ENCODE results near the gene BCL2L14. TPM values are rescaled to one million over a fixed set of nuclear protein-coding genes. Genes with fewer than 3 reads are reported as not detected.

Gene BCL2L14
- total RNA-seq, 1 experiment from 2014 or later, result not detected

DNA sequence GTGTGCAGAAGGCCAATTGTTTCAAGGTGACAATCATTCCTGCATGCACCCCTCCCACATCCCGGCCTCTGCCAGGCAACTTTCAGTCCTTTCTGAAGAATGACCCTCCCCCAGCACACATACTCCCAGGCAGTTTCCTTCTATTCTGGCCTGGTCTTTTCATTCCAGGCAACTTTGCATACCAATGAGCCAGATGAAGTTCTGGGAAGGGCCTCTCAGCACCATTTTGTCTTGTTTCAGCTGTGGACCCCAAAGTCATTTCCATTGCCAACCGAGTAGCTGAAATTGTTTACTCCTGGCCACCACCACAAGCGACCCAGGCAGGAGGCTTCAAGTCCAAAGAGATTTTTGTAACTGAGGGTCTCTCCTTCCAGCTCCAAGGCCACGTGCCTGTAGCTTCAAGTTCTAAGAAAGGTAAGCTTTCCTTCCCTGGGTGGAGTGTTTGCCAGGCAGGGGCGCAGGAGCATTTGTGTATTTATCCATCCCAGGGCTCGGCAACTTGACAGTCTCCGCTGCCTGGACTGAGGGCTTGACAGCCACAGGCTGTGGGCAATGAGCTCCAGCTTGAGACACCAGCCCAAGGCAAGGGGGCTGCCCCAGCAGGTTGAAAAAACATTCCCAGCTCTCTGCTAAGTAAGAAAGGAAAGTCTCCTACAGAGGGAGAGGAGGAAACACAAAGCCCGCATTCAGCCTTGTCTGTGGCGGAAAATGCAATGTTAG lies 16.4 kb downstream of the BCL2L14 start:
- no peaks in the 10 kb centered on the region for H3K27me3 ChIP-seq (ENCODE audit: control insufficient read depth, insufficient read depth, low read length)
- in situ Hi-C loops (cut with HindIII; ENCODE audit: low pct_unique_long_range_greater_than_20kb, low sequenced_read_pairs), result no loop called here
- TF ChIP-seq, protein P1, sequence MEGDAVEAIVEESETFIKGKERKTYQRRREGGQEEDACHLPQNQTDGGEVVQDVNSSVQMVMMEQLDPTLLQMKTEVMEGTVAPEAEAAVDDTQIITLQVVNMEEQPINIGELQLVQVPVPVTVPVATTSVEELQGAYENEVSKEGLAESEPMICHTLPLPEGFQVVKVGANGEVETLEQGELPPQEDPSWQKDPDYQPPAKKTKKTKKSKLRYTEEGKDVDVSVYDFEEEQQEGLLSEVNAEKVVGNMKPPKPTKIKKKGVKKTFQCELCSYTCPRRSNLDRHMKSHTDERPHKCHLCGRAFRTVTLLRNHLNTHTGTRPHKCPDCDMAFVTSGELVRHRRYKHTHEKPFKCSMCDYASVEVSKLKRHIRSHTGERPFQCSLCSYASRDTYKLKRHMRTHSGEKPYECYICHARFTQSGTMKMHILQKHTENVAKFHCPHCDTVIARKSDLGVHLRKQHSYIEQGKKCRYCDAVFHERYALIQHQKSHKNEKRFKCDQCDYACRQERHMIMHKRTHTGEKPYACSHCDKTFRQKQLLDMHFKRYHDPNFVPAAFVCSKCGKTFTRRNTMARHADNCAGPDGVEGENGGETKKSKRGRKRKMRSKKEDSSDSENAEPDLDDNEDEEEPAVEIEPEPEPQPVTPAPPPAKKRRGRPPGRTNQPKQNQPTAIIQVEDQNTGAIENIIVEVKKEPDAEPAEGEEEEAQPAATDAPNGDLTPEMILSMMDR (IDR thresholded peaks at IDR 0.05), result no peak
- TF ChIP-seq SIN3A (IDR thresholded peaks at IDR 0.05; ENCODE audit: borderline replicate concordance, insufficient read depth, low read depth, low read length) (no peak), TCF7L2 (IDR thresholded peaks at IDR 0.05; ENCODE audit: low read depth, low read length) (no peak), POLR2AphosphoS5 (IDR thresholded peaks at IDR 0.05; ENCODE audit: low read depth, low read length) (no peak), REST (IDR thresholded peaks at IDR 0.05; ENCODE audit: insufficient read depth in 1 of 2, low read depth in 2 of 2, low read length in 1 of 2) (no peak)
- no peaks in the 10 kb centered on the region for H3K4me1 ChIP-seq (ENCODE audit: control insufficient read depth, insufficient read depth, low read length)
- no peak overlapping the region for H3K27ac ChIP-seq (ENCODE audit: low read length)
- no peak for DNase-seq (ENCODE audit: low read depth, low spot score)
- intact Hi-C loops (cut with micrococcal nuclease; ENCODE audit: unreplicated experiment), result no loop called here
- no peaks in the 10 kb centered on the region for H3K36me3 ChIP-seq (ENCODE audit: control insufficient read depth, insufficient read depth, low read length)
- no peaks in the 10 kb centered on the region for H3K9me3 ChIP-seq (ENCODE audit: control insufficient read depth, insufficient read depth, low read depth, low read length)
- ChIA-PET CTCF (no interaction called here), POLR2A (no interaction called here)
- BruUV-seq (replicated peaks), result no TSS peak
- no peak overlapping the region for H3K4me3 ChIP-seq (ENCODE audit: low read depth in 2 of 2, low read length in 2 of 2)
- no peak for ATAC-seq

DNA sequence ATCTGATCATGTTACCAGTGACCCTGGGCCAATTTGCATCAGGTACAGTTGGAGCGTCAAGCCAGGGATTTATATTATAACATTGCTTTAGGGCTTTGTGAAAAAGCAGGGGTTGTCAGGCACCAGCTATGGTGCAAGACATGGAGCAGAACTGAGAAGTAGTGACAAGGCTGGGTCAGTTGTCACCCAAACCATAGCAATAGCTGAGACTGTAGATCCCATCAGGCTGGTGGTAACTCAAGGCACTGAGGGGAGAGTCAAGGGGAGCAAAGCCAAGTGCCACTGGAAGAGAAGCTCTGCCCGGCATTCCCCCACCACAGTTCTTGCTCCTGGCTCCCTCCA lies 16.9 kb downstream of the BCL2L14 start:
- Histone ChIP-seq H3K4me3 (ENCODE audit: low read depth in 2 of 2, low read length in 2 of 2) (no peak overlapping the region), H3K36me3 (ENCODE audit: control insufficient read depth, insufficient read depth, low read length) (no peaks in the 10 kb centered on the region), H3K9me3 (ENCODE audit: control insufficient read depth, insufficient read depth, low read depth, low read length) (no peaks in the 10 kb centered on the region), H3K4me1 (ENCODE audit: control insufficient read depth, insufficient read depth, low read length) (no peaks in the 10 kb centered on the region), H3K27me3 (ENCODE audit: control insufficient read depth, insufficient read depth, low read length) (no peaks in the 10 kb centered on the region), H3K27ac (ENCODE audit: low read length) (no peak overlapping the region)
- intact Hi-C loops (cut with micrococcal nuclease; ENCODE audit: unreplicated experiment) (no loop called here), in situ Hi-C loops (cut with HindIII; ENCODE audit: low pct_unique_long_range_greater_than_20kb, low sequenced_read_pairs) (no loop called here)
- ATAC-seq, result no peak
- ChIA-PET CTCF (no interaction called here), POLR2A (no interaction called here)
- no peak for TF ChIP-seq TCF7L2 (IDR thresholded peaks at IDR 0.05; ENCODE audit: low read depth, low read length)
- BruUV-seq (replicated peaks), result no TSS peak
- DNase-seq (ENCODE audit: low read depth, low spot score), result no peak

DNA sequence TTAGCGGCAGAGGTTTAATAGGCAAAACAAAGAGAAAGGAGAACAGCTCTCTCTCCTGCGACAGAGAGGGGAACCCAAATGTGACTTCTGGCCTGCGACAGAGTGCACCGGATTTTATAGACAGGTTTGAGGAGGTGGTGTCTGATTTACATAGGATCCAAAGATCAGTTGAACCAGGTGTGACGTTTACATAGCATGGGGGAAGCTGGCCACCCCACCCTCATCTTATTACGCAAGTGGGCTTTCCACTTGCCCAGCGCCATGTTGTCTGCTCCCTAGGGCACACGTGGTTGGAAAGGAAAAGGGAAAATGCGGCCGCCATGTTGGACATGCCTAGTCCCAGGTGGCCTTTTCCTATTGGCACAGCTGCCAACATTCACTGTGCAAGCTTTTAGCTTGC lies 17.4 kb downstream of the BCL2L14 start:
- H3K4me1 ChIP-seq (ENCODE audit: control insufficient read depth, insufficient read depth, low read length), result no peaks in the 10 kb centered on the region
- ATAC-seq (no peak), DNase-seq (ENCODE audit: low read depth, low spot score) (no peak)
- TF ChIP-seq REST (IDR thresholded peaks at IDR 0.05; ENCODE audit: insufficient read depth in 1 of 2, low read depth in 2 of 2, low read length in 1 of 2), result no peak
- no peak for TF ChIP-seq POLR2AphosphoS5 (IDR thresholded peaks at IDR 0.05; ENCODE audit: low read depth, low read length)
- no peak for TF ChIP-seq SIN3A (IDR thresholded peaks at IDR 0.05; ENCODE audit: borderline replicate concordance, insufficient read depth, low read depth, low read length)
- TF ChIP-seq, protein P1 (IDR thresholded peaks at IDR 0.05), result no peak
- no peak for TF ChIP-seq TCF7L2 (IDR thresholded peaks at IDR 0.05; ENCODE audit: low read depth, low read length)
- H3K27ac ChIP-seq (ENCODE audit: low read length), result no peak overlapping the region
- no peaks in the 10 kb centered on the region for H3K9me3 ChIP-seq (ENCODE audit: control insufficient read depth, insufficient read depth, low read depth, low read length)
- H3K27me3 ChIP-seq (ENCODE audit: control insufficient read depth, insufficient read depth, low read length), result no peaks in the 10 kb centered on the region
- CTCF ChIA-PET, result no interaction called here
- H3K36me3 ChIP-seq (ENCODE audit: control insufficient read depth, insufficient read depth, low read length), result no peaks in the 10 kb centered on the region
- intact Hi-C loops (cut with micrococcal nuclease; ENCODE audit: unreplicated experiment) (no loop called here), in situ Hi-C loops (cut with HindIII; ENCODE audit: low pct_unique_long_range_greater_than_20kb, low sequenced_read_pairs) (no loop called here)
- no peak overlapping the region for H3K4me3 ChIP-seq (ENCODE audit: low read depth in 2 of 2, low read length in 2 of 2)
- BruUV-seq (replicated peaks), result no TSS peak
- POLR2A ChIA-PET, result no interaction called here

All from Panc1 (cell line).